ENCODE measurements around the gene IL1R1. TPM values are rescaled to one million over a fixed set of nuclear protein-coding genes. Genes with fewer than 3 reads are reported as not detected.

The IL1R1 gene
- total and polyA plus RNA-seq, 2 donors (not counting 1 experiment from before 2014, with no cell fraction given) = 110 to 232 TPM

DNA sequence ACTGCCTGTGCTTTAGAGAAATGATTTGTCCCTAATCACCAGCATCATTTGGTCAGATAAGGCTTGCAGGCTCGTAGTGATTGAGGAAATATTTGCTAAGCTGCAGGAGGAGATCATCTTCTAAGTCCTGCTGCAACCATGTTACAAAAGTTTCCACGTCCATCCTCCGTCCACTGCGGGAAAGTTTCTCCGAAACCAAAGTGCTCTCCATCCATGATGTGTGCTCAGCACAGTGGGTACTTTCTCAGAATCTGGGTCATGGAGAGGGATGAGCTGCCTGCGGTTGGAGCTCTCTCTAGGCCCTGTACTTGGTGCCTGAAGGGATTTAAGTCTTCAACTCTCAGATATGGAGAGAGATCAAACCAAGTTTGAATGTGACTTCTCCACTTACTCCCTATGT lies 83.6 kb downstream of the IL1R1 start:
- no peaks in the 10 kb centered on the region for H3K27me3 ChIP-seq (ENCODE audit: control insufficient read depth, insufficient read depth, low read length)
- H3K36me3 ChIP-seq (ENCODE audit: control insufficient read depth, insufficient read depth, low read length) = no peaks in the 10 kb centered on the region
- no peaks in the 10 kb centered on the region for H3K9me3 ChIP-seq (ENCODE audit: control insufficient read depth, insufficient read depth, low read depth, low read length)
- H2AFZ ChIP-seq (ENCODE audit: low read length) = peak overlapping the region; percentile 37
- no peak for DNase-seq (ENCODE audit: low read depth in 2 of 2)
- no peak for TF ChIP-seq EZH2 (IDR thresholded peaks at IDR 0.05; ENCODE audit: low read length, missing control alignments)
- TF ChIP-seq CTCF (conservative IDR thresholded peaks at IDR 0.05 in 1 of 2, IDR thresholded peaks at IDR 0.05 in 1 of 2; ENCODE audit: low read depth in 1 of 2, low read length in 2 of 2) = no peak
- peaks cover 24% of the 10 kb centered on the region for H3K4me1 ChIP-seq (ENCODE audit: control insufficient read depth, extremely low read depth, insufficient read depth, low read length)
- no peaks in the 10 kb centered on the region for H3K79me2 ChIP-seq (ENCODE audit: control insufficient read depth, insufficient read depth, low read length)
- no peak overlapping the region for H3K9ac ChIP-seq (ENCODE audit: insufficient read depth, low read length)
- peak overlapping the region; percentile 95 for H3K27ac ChIP-seq (ENCODE audit: insufficient read depth, low read length)
- H3K4me2 ChIP-seq (ENCODE audit: extremely low read depth, insufficient read depth, low read length) = no peak overlapping the region
- H3K4me3 ChIP-seq (replicated peaks in 1 of 4; ENCODE audit: control extremely low read depth in 1 of 4, insufficient read depth in 1 of 4, low read depth in 3 of 4, low read length in 4 of 4) = no peak overlapping the region
- H4K20me1 ChIP-seq (ENCODE audit: control insufficient read depth, extremely low read depth, insufficient read depth, low read length) = no peaks in the 10 kb centered on the region

DNA sequence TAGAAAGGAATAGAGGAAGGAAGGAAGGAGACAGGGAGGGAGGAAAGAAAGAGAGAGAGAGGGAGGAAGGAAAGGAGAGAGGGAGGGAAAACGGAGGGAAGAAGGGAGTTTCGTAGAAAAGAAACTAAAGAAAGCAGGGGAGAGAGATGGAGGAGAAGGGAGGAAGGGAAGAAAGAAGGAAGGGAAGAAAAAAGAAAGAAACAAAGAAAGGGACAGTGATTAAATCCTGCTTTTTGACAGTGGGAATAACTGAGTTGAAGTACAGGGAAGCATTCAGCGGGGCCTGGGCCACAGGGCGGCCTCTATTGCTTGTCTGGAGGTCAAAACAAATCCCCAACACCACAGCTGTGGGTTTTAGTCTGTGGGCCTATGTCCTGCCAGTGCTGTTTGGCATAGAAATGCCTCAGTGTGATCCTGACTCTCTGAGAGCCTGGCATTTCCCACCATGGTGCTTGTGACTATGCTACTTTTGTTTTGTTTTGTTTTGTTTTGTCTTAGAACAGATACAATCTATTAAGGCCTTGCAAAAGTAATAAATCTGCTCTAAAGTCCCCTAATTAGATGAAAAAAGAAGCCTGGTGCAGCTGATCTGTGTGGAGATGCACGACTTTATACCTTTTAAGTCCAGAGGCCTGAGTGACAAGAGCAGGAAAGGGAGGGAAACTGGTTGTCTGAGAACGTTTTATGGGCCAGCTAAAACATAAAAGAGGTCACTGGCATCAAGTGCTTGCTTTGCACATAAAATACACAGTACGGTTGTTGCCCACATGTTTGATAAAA lies 84.3 kb downstream of the IL1R1 start:
- H4K20me1 ChIP-seq (ENCODE audit: control insufficient read depth, extremely low read depth, insufficient read depth, low read length) = no peaks in the 10 kb centered on the region
- no peak overlapping the region for H3K4me3 ChIP-seq (replicated peaks in 1 of 4; ENCODE audit: control extremely low read depth in 1 of 4, insufficient read depth in 1 of 4, low read depth in 3 of 4, low read length in 4 of 4)
- H3K79me2 ChIP-seq (ENCODE audit: control insufficient read depth, insufficient read depth, low read length) = no peaks in the 10 kb centered on the region
- peak in 1 of 2 donors; percentile 52 for DNase-seq (ENCODE audit: low read depth in 2 of 2)
- TF ChIP-seq CTCF (conservative IDR thresholded peaks at IDR 0.05 in 1 of 2, IDR thresholded peaks at IDR 0.05 in 1 of 2; ENCODE audit: low read depth in 1 of 2, low read length in 2 of 2) (no peak), EZH2 (IDR thresholded peaks at IDR 0.05; ENCODE audit: low read length, missing control alignments) (no peak)
- H2AFZ ChIP-seq (ENCODE audit: low read length) = peak overlapping the region; percentile 37
- H3K36me3 ChIP-seq (ENCODE audit: control insufficient read depth, insufficient read depth, low read length) = no peaks in the 10 kb centered on the region
- peaks cover 24% of the 10 kb centered on the region for H3K4me1 ChIP-seq (ENCODE audit: control insufficient read depth, extremely low read depth, insufficient read depth, low read length)
- H3K9me3 ChIP-seq (ENCODE audit: control insufficient read depth, insufficient read depth, low read depth, low read length) = no peaks in the 10 kb centered on the region
- H3K9ac ChIP-seq (ENCODE audit: insufficient read depth, low read length) = peak overlapping the region; percentile 33
- H3K27ac ChIP-seq (ENCODE audit: insufficient read depth, low read length) = peak overlapping the region; percentile 95
- no peak overlapping the region for H3K4me2 ChIP-seq (ENCODE audit: extremely low read depth, insufficient read depth, low read length)
- no peaks in the 10 kb centered on the region for H3K27me3 ChIP-seq (ENCODE audit: control insufficient read depth, insufficient read depth, low read length)

GRCh38 chr2:102229141-102229769 lies 86.7 kb downstream of the IL1R1 start:
- peak overlapping the region; percentile 95 for H3K27ac ChIP-seq (ENCODE audit: insufficient read depth, low read length)
- H2AFZ ChIP-seq (ENCODE audit: low read length) = no peak overlapping the region
- H4K20me1 ChIP-seq (ENCODE audit: control insufficient read depth, extremely low read depth, insufficient read depth, low read length) = no peaks in the 10 kb centered on the region
- no peaks in the 10 kb centered on the region for H3K9me3 ChIP-seq (ENCODE audit: control insufficient read depth, insufficient read depth, low read depth, low read length)
- TF ChIP-seq EZH2 (IDR thresholded peaks at IDR 0.05; ENCODE audit: low read length, missing control alignments) = no peak
- no peak for TF ChIP-seq CTCF (conservative IDR thresholded peaks at IDR 0.05 in 1 of 2, IDR thresholded peaks at IDR 0.05 in 1 of 2; ENCODE audit: low read depth in 1 of 2, low read length in 2 of 2)
- no peak overlapping the region for H3K9ac ChIP-seq (ENCODE audit: insufficient read depth, low read length)
- DNase-seq (ENCODE audit: low read depth in 2 of 2) = no peak
- H3K79me2 ChIP-seq (ENCODE audit: control insufficient read depth, insufficient read depth, low read length) = no peaks in the 10 kb centered on the region
- H3K27me3 ChIP-seq (ENCODE audit: control insufficient read depth, insufficient read depth, low read length) = no peaks in the 10 kb centered on the region
- H3K36me3 ChIP-seq (ENCODE audit: control insufficient read depth, insufficient read depth, low read length) = no peaks in the 10 kb centered on the region
- H3K4me2 ChIP-seq (ENCODE audit: extremely low read depth, insufficient read depth, low read length) = no peak overlapping the region
- no peak overlapping the region for H3K4me3 ChIP-seq (replicated peaks in 1 of 4; ENCODE audit: control extremely low read depth in 1 of 4, insufficient read depth in 1 of 4, low read depth in 3 of 4, low read length in 4 of 4)
- peaks cover 24% of the 10 kb centered on the region for H3K4me1 ChIP-seq (ENCODE audit: control insufficient read depth, extremely low read depth, insufficient read depth, low read length)

Measured in fibroblast of lung (primary cell).